AG10803 (cell line): ENCODE results near the gene MYOZ3.

ENCODE experiments used
- DNase-seq: peaks from one replicate; pipeline ENCODE4 v3.0.0; 2010; ENCODE audit warnings: low read depth
- H3K4me3 ChIP-seq: 2 replicates; pipeline ENCODE4 v1.5.1; 2011; ENCODE audit warnings: mild to moderate bottlenecking, low read length, control low read depth
- CTCF ChIP-seq: conservative IDR thresholded peaks from 2 replicates; pipeline ENCODE4 v1.5.1; 2011; ENCODE audit warnings: mild to moderate bottlenecking, low read length, control low read depth, inconsistent platforms

Gene MYOZ3

GRCh38 chr5:150661086-150661485 is at the start of gene MYOZ3:
MYOZ3 (plus strand) TSS chr5:150661251; CDS start chr5:150662942, 1,691 bp downstream.
- no peak for DNase-seq
- TF ChIP-seq CTCF = no peak

GRCh38 chr5:150612405-150612804 is 48.6 kb upstream of the MYOZ3 start:
- no peak for TF ChIP-seq CTCF
- no peak overlapping the region for H3K4me3 ChIP-seq
- no peak for DNase-seq

More at GRCh38 chr5:150661086-150661485, at the start of gene MYOZ3:
- no peak within 1 kb of the TSS for H3K4me3 ChIP-seq

GRCh38 chr5:150612905-150613670 is 48.0 kb upstream of the MYOZ3 start:
- H3K4me3 ChIP-seq = no peak overlapping the region
- no peak for TF ChIP-seq CTCF
- DNase-seq = no peak

- 0 out of 2 replicates have a peak, but pooled peaks have one; percentile 11 for TF ChIP-seq CTCF
- no peak overlapping the region for H3K4me3 ChIP-seq
- DNase-seq = no peak
These were observed 46.9 kb upstream of the MYOZ3 start for GRCh38 chr5:150613991-150614660.

GRCh38 chr5:150614661-150615060 is 46.4 kb upstream of the MYOZ3 start:
- H3K4me3 ChIP-seq = no peak overlapping the region
- no peak for DNase-seq
- TF ChIP-seq CTCF = no peak

GRCh38 chr5:150615141-150615699 is 45.8 kb upstream of the MYOZ3 start:
- DNase-seq = peak; percentile 68
- no peak for TF ChIP-seq CTCF

GRCh38 chr5:150616024-150616470 is 45.0 kb upstream of the MYOZ3 start:
- H3K4me3 ChIP-seq = no peak overlapping the region
- TF ChIP-seq CTCF = no peak
- DNase-seq = no peak

More at GRCh38 chr5:150615141-150615699, 45.8 kb upstream of the MYOZ3 start:
- no peak overlapping the region for H3K4me3 ChIP-seq
